Measurements from ENCODE around the gene PRKN.

Gene PRKN

DNA sequence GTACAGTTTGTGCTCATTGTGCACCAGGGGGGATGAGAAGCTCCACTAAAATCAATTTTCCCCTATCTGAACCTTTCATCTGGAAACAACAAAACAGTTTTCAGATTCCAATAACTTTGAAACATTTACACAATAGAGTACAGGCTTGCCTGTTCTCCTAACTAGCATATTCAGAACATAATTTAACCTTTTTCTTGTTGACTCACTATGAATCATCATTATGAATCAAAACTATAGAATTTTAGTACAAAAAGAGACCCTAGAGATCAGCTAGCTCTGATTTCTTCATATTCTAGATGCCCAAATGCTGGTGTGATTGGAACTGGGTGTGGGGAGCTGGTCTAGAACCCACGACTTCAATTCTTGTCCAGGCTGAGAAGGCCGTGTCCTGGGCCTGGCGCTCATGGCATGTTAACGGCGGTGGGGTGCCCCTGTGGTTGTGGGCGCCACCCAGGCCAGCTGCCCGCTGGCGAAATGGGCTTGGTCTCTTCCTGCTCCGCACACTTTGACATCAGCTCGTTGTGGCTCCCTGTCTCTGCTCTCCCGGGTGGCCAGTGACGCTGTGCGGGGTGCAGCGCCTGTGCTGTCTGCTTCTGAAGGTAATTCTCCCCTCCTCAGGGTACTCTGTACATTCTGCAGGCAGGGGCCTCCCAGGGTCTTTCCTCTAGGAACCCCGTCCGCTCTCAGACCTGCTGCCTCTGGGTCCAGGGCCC, 1423.8 kb downstream of the PRKN start:
- Histone ChIP-seq H3K27ac (replicated peaks) (no peak overlapping the region), H3K27me3 (ENCODE audit: insufficient read depth, poor library complexity, severe bottlenecking) (peaks cover 2% of the 10 kb centered on the region), H3K4me3 (replicated peaks; ENCODE audit: insufficient read depth, low read length) (no peak overlapping the region)
- TF ChIP-seq GABPA (IDR thresholded peaks at IDR 0.05; ENCODE audit: low read depth) (no peak), SPI1 (IDR thresholded peaks at IDR 0.05; ENCODE audit: borderline replicate concordance, low read depth) (no peak), POLR2AphosphoS5 (IDR thresholded peaks at IDR 0.05; ENCODE audit: low read depth) (no peak)
- TF ChIP-seq, protein P1, sequence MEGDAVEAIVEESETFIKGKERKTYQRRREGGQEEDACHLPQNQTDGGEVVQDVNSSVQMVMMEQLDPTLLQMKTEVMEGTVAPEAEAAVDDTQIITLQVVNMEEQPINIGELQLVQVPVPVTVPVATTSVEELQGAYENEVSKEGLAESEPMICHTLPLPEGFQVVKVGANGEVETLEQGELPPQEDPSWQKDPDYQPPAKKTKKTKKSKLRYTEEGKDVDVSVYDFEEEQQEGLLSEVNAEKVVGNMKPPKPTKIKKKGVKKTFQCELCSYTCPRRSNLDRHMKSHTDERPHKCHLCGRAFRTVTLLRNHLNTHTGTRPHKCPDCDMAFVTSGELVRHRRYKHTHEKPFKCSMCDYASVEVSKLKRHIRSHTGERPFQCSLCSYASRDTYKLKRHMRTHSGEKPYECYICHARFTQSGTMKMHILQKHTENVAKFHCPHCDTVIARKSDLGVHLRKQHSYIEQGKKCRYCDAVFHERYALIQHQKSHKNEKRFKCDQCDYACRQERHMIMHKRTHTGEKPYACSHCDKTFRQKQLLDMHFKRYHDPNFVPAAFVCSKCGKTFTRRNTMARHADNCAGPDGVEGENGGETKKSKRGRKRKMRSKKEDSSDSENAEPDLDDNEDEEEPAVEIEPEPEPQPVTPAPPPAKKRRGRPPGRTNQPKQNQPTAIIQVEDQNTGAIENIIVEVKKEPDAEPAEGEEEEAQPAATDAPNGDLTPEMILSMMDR (IDR thresholded peaks at IDR 0.05; ENCODE audit: insufficient read depth, low read length) = no peak
- TF ChIP-seq, protein P2, sequence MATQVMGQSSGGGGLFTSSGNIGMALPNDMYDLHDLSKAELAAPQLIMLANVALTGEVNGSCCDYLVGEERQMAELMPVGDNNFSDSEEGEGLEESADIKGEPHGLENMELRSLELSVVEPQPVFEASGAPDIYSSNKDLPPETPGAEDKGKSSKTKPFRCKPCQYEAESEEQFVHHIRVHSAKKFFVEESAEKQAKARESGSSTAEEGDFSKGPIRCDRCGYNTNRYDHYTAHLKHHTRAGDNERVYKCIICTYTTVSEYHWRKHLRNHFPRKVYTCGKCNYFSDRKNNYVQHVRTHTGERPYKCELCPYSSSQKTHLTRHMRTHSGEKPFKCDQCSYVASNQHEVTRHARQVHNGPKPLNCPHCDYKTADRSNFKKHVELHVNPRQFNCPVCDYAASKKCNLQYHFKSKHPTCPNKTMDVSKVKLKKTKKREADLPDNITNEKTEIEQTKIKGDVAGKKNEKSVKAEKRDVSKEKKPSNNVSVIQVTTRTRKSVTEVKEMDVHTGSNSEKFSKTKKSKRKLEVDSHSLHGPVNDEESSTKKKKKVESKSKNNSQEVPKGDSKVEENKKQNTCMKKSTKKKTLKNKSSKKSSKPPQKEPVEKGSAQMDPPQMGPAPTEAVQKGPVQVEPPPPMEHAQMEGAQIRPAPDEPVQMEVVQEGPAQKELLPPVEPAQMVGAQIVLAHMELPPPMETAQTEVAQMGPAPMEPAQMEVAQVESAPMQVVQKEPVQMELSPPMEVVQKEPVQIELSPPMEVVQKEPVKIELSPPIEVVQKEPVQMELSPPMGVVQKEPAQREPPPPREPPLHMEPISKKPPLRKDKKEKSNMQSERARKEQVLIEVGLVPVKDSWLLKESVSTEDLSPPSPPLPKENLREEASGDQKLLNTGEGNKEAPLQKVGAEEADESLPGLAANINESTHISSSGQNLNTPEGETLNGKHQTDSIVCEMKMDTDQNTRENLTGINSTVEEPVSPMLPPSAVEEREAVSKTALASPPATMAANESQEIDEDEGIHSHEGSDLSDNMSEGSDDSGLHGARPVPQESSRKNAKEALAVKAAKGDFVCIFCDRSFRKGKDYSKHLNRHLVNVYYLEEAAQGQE (IDR thresholded peaks at IDR 0.05; ENCODE audit: insufficient replicate concordance, low read depth) = no peak
- no peak for DNase-seq (ENCODE audit: low read depth in 1 of 2, low spot score in 1 of 2)

DNA sequence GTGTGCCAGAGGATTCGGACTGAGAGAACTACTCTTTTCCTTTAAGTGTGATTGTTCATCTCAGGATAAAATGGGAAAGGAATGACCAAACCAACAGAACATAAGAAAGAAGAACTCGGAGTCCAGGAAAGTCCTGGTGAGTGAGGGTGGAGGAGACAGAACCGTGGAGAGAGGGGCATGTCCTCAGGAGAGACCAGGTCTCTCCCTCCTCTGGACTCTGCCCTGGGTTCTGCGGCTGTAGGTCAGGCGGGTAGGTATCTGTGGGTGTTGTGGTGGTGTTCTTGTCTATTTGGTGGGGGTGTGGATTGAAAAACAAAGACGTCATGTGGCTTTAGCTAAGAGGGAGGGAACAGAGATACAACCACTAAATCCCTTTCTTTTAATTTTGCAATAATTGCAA, 1424.6 kb downstream of the PRKN start:
- Histone ChIP-seq H3K27ac (replicated peaks) (no peak overlapping the region), H3K27me3 (ENCODE audit: insufficient read depth, poor library complexity, severe bottlenecking) (peaks cover 2% of the 10 kb centered on the region), H3K4me3 (replicated peaks; ENCODE audit: insufficient read depth, low read length) (no peak overlapping the region)
- no peak for TF ChIP-seq SPI1 (IDR thresholded peaks at IDR 0.05; ENCODE audit: borderline replicate concordance, low read depth)
- TF ChIP-seq, protein P1 (IDR thresholded peaks at IDR 0.05; ENCODE audit: insufficient read depth, low read length) = no peak
- TF ChIP-seq, protein P2 (IDR thresholded peaks at IDR 0.05; ENCODE audit: insufficient replicate concordance, low read depth) = no peak
- TF ChIP-seq POLR2AphosphoS5 (IDR thresholded peaks at IDR 0.05; ENCODE audit: low read depth) = no peak
- TF ChIP-seq GABPA (IDR thresholded peaks at IDR 0.05; ENCODE audit: low read depth) = no peak
- DNase-seq (ENCODE audit: low read depth in 1 of 2, low spot score in 1 of 2) = no peak

DNA sequence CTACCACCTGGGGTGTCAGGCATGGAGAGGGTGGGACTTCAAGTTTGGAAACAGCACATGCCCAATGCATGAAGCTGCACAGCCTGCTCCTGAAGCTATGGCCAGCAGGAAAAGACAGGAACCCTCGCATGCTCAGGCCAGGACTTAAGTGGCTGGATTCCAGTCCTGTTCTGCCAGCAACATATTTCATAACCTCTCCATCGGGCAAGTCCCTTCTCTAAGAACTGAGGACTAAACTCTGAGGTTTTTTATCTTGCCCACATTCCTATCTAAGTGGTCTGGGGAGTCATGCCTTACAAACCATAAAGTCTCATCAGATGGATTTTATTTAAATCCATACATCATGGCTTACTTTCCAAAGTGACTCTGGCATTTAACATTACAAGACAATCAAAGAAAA, 1426.2 kb downstream of the PRKN start:
- TF ChIP-seq, protein P2 (IDR thresholded peaks at IDR 0.05; ENCODE audit: insufficient replicate concordance, low read depth) = no peak
- no peak for TF ChIP-seq SPI1 (IDR thresholded peaks at IDR 0.05; ENCODE audit: borderline replicate concordance, low read depth)
- TF ChIP-seq, protein P1 (IDR thresholded peaks at IDR 0.05; ENCODE audit: insufficient read depth, low read length) = no peak
- no peak for TF ChIP-seq GABPA (IDR thresholded peaks at IDR 0.05; ENCODE audit: low read depth)
- TF ChIP-seq POLR2AphosphoS5 (IDR thresholded peaks at IDR 0.05; ENCODE audit: low read depth) = no peak
- DNase-seq (ENCODE audit: low read depth in 1 of 2, low spot score in 1 of 2) = no peak
- H3K27ac ChIP-seq (replicated peaks) = no peak overlapping the region
- H3K27me3 ChIP-seq (ENCODE audit: insufficient read depth, poor library complexity, severe bottlenecking) = peaks cover 2% of the 10 kb centered on the region
- H3K4me3 ChIP-seq (replicated peaks; ENCODE audit: insufficient read depth, low read length) = no peak overlapping the region
